NCI-H146 (cell line): ENCODE results near the gene NLGN1.
"Not testable (repeated sequence)": the region's sequence is repeated elsewhere in the genome, so short reads cannot be mapped to it uniquely, and the experiment has no call there.

Experiments
- DNase-seq: peaks from one replicate; lab custom pipeline; 2025; lab: John Stamatoyannopoulos, UW

Gene NLGN1

GRCh38 chr3:173556546-173556945 lies 159.0 kb downstream of the NLGN1 start:
- DNase-seq: no peak

- no peak for DNase-seq
These were observed 170.5 kb downstream of the NLGN1 start for GRCh38 chr3:173567997-173568396.

- no peak for DNase-seq
These were observed 171.1 kb downstream of the NLGN1 start for GRCh38 chr3:173568623-173569022.

GRCh38 chr3:173583496-173583895 lies 186.0 kb downstream of the NLGN1 start:
- no peak for DNase-seq

GRCh38 chr3:173584093-173584837 lies 186.7 kb downstream of the NLGN1 start:
- DNase-seq: no peak

GRCh38 chr3:173584838-173585831 lies 187.6 kb downstream of the NLGN1 start:
- DNase-seq: no peak

GRCh38 chr3:173586166-173586565 lies 188.6 kb downstream of the NLGN1 start:
- no peak for DNase-seq

- no peak for DNase-seq
These were observed 189.5 kb downstream of the NLGN1 start for GRCh38 chr3:173587055-173587454.

- no peak for DNase-seq
These were observed 191.0 kb downstream of the NLGN1 start for GRCh38 chr3:173588556-173588955.

GRCh38 chr3:173589116-173589515 lies 191.6 kb downstream of the NLGN1 start:
- DNase-seq: no peak

- DNase-seq: no peak
These were observed 193.9 kb downstream of the NLGN1 start for GRCh38 chr3:173591401-173591800.

- not testable (repeated sequence) for DNase-seq
These were observed 197.3 kb downstream of the NLGN1 start for GRCh38 chr3:173594881-173595280.

GRCh38 chr3:173599673-173600072 lies 202.1 kb downstream of the NLGN1 start:
- no peak for DNase-seq

GRCh38 chr3:173614522-173614921 lies 217.0 kb downstream of the NLGN1 start:
- DNase-seq: no peak

GRCh38 chr3:173615661-173616060 lies 218.1 kb downstream of the NLGN1 start:
- DNase-seq: no peak

- DNase-seq: no peak
These were observed 219.9 kb downstream of the NLGN1 start for GRCh38 chr3:173617490-173617889.

GRCh38 chr3:173618148-173618547 lies 220.6 kb downstream of the NLGN1 start:
- no peak for DNase-seq

- DNase-seq: no peak
These were observed 221.2 kb downstream of the NLGN1 start for GRCh38 chr3:173618703-173619102.

- no peak for DNase-seq
These were observed 224.6 kb downstream of the NLGN1 start for GRCh38 chr3:173622166-173622565.

- no peak for DNase-seq
These were observed 226.5 kb downstream of the NLGN1 start for GRCh38 chr3:173624086-173624485.

GRCh38 chr3:173630849-173631248 lies 233.3 kb downstream of the NLGN1 start:
- DNase-seq: no peak

GRCh38 chr3:173632945-173633344 lies 235.4 kb downstream of the NLGN1 start:
- no peak for DNase-seq

GRCh38 chr3:173635826-173636225 lies 238.3 kb downstream of the NLGN1 start:
- DNase-seq: no peak
